Mononuclear cell (primary cell): Measurements from ENCODE around the gene CXCL16. TPM values are rescaled to one million over a fixed set of nuclear protein-coding genes. Genes with fewer than 3 reads are reported as not detected.
A peak's percentile ranks its signal among the peaks of the same experiment; 100 is the strongest.
"Not testable (repeated sequence)": the region's sequence is repeated elsewhere in the genome, so short reads cannot be mapped to it uniquely, and the experiment has no call there.

Experiments
- H3K27me3 ChIP-seq: 2 replicates; pipeline ENCODE4 v1.6.0; 2011; ENCODE audit warnings: low read length, control low read depth; ENCODE audit not compliant: insufficient read depth
- H3K4me1 ChIP-seq: 2 replicates; pipeline ENCODE4 v1.5.1; 2011; ENCODE audit warnings: mild to moderate bottlenecking, low read length, control low read depth; ENCODE audit not compliant: insufficient read depth
- H3K4me3 ChIP-seq: 2 replicates; pipeline ENCODE4 v1.5.1; 2011; ENCODE audit warnings: mild to moderate bottlenecking, low read length, moderate library complexity
- H3K9me3 ChIP-seq: 2 replicates; pipeline ENCODE4 v1.5.1; 2011; ENCODE audit warnings: low read depth, mild to moderate bottlenecking, control low read depth, low read length
- total RNA-seq: library from RNA; depleted of rRNA; stranded (reverse); fragments of >200 nt; gene quantifications from one replicate; pipeline ENCODE4 v1.2.3, GENCODE V29; 2012

The CXCL16 gene
- total RNA-seq, 1 donor = 32.6 TPM

DNA sequence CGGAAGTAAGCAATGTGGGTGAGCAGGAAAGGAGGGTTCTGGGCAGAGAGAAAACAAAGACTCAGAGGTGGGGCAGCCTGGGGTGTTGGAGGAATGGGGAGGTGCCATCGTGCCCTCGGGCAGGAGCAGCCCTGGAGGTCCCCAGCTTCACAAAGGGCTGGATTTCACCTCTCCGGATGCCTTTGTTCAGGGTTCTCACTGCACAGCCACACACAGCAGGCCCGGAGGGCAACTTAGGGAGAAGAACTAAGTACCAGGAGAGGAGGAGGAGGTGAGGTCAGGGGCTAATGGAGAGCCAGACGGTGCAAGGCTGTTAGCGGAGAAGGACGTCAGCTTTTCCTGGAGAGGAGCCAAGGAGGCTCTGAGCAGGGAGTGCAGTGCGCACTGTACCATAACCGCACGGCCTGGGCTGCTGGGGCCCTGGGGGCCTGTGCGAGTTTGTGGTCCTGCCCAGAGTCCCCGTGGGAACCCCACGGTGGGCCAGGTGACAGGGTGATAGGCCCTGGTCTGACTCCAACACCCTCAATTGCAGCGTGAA, 20.0 kb downstream of the CXCL16 start:
- peaks cover 36% of the 10 kb centered on the region for H3K4me1 ChIP-seq
- no peaks in the 10 kb centered on the region for H3K9me3 ChIP-seq
- H3K4me3 ChIP-seq = no peak overlapping the region
- H3K27me3 ChIP-seq = no peaks in the 10 kb centered on the region

DNA sequence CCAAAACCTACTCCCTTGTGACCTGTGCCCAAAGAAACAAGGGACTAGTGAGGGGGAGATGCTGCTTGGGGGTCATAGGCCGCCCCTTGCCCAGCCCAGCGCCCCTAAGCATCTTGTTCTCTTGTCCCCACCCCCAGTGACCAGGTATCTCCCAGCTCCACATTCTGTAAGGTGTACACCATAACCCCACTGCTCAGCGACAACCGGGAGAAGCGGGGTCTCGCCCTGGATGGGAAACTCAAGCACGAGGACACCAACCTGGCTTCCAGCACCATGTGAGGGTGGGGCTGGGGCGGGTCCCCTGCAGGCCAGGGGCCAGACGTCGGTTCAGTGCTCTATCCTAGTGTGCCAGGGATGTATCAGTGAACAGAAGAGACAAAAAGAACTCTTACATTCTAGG, 20.6 kb downstream of the CXCL16 start:
- Histone ChIP-seq H3K27me3 (no peaks in the 10 kb centered on the region), H3K4me1 (peaks cover 36% of the 10 kb centered on the region), H3K9me3 (no peaks in the 10 kb centered on the region), H3K4me3 (no peak overlapping the region)

DNA sequence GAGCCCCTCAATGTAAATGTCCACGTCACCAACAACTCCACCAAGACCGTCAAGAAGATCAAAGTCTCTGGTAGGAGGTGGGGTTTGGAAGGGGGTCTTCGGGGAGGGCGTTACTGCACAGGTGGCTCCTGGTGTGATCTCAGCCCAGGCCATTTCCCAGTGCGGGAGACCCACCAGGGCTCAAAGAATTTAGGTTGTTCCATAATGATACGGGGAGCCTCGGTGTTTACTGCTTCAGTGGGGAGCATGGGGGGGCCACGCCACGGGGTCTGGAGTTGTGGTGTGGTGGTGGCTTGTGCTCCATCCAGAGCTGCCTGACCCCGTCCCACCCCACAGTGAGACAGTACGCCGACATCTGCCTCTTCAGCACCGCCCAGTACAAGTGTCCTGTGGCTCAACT, 21.5 kb downstream of the CXCL16 start:
- no peak overlapping the region for H3K4me3 ChIP-seq
- H3K4me1 ChIP-seq = peaks cover 43% of the 10 kb centered on the region
- H3K27me3 ChIP-seq = no peaks in the 10 kb centered on the region
- H3K9me3 ChIP-seq = no peaks in the 10 kb centered on the region

DNA sequence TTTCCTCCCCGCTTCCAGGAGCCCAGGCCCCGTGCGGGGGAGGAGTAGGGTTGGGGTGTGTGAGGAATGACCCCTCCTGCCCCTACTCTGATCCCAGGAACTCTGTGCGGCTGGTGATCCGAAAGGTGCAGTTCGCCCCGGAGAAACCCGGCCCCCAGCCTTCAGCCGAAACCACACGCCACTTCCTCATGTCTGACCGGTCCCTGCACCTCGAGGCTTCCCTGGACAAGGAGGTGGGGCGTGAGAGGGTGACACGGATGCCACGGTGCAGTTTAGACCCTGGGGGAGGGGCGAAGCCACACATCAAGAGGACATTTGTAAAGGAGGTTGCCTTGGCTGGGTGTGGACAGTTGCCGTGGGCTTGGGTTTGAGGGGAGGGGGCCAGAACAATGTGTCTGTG, 21.9 kb downstream of the CXCL16 start:
- peaks cover 47% of the 10 kb centered on the region for H3K4me1 ChIP-seq
- no peaks in the 10 kb centered on the region for H3K9me3 ChIP-seq
- no peak overlapping the region for H3K4me3 ChIP-seq
- H3K27me3 ChIP-seq = no peaks in the 10 kb centered on the region

DNA sequence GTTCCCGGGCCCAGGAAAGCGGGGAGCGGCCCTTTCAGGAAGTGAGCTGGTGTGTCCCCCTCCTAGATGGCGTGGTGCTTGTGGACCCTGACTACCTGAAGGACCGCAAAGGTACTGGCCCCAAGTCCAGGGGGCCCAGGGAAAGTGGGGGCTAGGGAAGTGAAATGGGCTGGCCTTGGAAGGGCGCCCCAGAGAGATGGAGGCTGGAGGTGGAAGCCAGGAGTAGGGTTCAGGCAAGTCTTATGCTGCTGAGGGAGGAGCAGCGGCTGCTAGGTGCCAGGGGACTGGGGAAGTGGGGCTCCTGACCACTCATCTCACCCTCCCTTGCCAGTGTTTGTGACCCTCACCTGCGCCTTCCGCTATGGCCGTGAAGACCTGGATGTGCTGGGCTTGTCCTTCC, 23.6 kb downstream of the CXCL16 start:
- H3K9me3 ChIP-seq = no peaks in the 10 kb centered on the region
- H3K4me3 ChIP-seq = no peak overlapping the region
- no peaks in the 10 kb centered on the region for H3K27me3 ChIP-seq
- peaks cover 65% of the 10 kb centered on the region for H3K4me1 ChIP-seq

DNA sequence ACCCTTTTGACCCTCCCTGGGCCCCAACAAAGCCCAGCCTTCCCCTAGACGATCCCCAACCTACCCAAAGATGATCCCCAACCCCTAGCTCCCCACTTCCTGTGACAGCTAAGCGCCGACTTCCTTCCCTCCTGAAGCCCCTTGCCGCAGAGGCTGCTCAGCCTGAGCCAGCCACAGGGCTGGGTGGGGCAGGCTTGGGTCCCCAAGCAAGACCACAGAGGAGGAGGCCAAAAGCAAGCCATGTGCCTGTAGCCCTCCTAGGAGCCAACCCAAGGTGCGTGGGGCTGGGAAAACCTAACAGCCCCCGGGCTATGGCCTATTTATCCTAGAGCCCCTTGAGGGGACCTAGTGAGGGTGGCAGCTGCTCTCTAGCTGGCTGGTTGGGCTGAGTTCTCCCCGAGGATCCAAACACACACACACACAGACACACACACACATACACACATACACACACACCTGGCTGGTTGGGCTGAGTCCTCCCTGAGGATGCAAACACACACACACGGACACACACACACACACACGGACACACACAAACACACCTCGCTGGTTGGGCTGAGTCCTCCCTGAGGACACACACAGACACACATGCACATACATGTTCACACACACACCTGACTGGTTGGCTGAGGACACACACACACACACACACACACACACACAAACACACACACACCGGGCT, 24.5 kb downstream of the CXCL16 start:
- H3K4me1 ChIP-seq = peaks cover 65% of the 10 kb centered on the region
- H3K9me3 ChIP-seq = no peaks in the 10 kb centered on the region
- H3K4me3 ChIP-seq = no peak overlapping the region
- no peaks in the 10 kb centered on the region for H3K27me3 ChIP-seq

DNA sequence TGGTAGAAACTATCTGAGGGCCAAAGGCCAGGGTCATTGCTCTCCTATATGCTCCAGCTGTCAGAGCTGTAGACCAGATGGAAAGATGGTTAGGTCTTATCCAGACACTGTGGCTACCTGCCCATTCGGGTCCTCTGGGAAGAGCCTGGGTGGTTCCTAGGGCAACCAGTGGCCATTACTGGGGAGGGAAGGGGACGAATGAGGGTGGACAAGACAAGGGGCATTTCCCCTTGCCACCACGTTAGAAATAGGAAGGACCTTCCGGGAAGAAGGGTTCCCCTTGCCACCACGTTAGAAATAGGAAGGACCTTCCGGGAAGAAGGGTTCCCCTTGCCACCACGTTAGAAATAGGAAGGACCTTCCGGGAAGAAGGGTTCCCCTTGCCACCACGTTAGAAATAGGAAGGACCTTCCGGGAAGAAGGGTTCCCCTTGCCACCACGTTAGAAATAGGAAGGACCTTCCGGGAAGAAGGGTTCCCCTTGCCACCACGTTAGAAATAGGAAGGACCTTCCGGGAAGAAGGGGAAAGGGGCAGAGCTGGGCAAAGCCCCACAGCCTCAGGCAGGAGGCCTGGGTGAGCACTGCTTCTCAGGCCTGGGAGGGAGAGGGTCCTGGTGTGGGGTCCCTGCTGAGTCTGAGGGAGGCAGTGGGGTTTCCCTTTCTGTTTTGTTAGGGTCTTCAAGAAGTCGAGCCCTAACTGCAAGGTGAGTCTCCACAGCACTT, 25.2 kb downstream of the CXCL16 start:
- H3K4me1 ChIP-seq = peaks cover 69% of the 10 kb centered on the region
- not testable (repeated sequence) for H3K9me3 ChIP-seq, H3K27me3 ChIP-seq, H3K4me3 ChIP-seq

DNA sequence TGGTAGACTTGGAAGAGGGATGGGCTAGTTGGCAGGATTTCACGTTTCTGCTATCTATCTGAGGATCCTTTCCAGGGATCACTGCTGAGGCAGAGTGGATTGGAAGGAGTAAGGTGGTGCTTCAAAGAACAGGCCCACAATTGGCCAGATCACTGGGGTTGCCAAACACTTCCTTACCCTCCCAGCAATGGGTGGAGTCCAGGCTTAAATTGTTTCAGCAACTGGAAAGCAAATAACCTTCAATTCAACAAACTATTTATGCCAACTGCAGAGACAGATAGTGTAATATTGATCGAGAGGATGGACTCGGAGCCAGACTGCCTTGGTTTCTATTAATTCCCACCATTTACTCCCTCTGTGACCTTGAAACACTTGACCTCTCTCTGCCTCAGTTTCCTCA, 27.2 kb downstream of the CXCL16 start:
- peak overlapping the region; percentile 93 for H3K4me3 ChIP-seq

DNA sequence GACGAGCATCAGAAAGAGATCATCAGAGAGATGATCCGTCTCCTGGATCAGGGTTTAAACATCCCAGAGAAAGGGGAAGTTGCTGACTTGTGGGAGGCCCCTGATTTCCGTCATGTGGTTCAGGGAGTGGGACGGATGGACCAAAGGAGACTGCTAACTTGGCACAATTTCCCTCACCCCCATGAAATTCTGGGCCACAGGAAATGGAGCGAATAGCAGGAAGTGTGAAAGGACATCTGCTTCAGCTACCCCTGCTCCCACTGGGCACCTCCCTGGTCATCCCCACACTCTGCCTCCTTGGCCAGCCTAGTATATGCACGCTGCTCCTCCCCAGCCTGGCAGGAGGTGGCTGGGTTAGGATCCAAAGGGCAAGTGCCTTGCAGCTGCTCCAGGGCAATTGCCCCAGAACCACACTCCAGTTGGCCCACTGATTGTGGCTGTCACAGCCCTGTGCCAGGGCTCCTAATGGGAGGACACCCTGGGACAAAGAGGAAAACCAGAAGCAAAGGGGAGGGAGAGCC, 28.0 kb downstream of the CXCL16 start:
- Histone ChIP-seq H3K4me1 (peaks cover 59% of the 10 kb centered on the region), H3K27me3 (no peaks in the 10 kb centered on the region), H3K9me3 (no peaks in the 10 kb centered on the region), H3K4me3 (peak overlapping the region; percentile 93)

More for the DNA sequence above, 27.2 kb downstream of the CXCL16 start:
- Histone ChIP-seq H3K27me3 (no peaks in the 10 kb centered on the region), H3K4me1 (peaks cover 65% of the 10 kb centered on the region), H3K9me3 (no peaks in the 10 kb centered on the region)

DNA sequence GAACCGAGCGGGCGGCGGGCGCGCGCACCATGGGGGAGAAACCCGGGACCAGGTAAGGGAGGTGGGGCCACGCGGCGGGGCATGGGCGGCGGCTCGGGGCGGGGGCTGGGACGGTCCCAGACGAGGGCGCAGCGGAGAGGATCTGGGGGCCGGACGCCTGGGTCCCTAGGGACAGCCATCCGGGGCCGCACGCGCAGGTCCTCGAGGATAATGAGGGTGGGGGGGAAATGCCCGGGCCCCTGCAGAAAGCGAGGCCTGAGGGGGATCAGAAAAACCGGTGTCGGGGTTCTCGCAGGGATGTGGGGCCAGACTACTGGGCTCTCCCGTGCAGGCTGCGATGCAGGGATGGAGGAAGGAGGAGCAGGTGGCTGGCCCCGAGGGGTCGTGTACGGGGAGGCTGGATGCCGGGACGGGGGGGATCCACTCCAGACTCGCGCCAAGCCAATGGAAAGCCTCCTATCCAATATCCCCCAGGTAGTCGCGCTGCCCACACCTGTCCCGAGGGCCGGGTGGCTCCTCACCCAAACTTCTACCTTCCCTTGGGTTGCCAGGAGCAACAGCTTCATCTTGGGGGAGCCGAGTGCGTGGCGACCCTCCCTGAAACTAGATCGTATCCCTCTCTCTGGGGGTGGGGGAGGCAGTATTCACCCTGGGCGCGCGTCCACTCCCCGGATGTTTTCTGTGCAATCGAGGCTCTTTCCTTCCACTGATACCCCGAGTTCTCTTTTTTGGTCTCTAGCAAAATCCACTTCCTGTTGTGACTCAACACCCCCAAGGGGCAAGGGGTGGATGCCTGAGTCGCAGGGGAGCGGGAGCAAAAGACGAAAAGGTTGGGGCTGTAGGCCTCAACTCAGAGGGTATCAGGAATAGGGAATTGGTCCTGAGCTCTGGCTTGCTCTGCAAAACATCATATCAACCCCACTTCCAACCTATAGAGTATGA, 28.8 kb downstream of the CXCL16 start:
- H3K4me1 ChIP-seq = peaks cover 56% of the 10 kb centered on the region
- peak overlapping the region; percentile 93 for H3K4me3 ChIP-seq
- H3K27me3 ChIP-seq = no peaks in the 10 kb centered on the region
- H3K9me3 ChIP-seq = no peaks in the 10 kb centered on the region

DNA sequence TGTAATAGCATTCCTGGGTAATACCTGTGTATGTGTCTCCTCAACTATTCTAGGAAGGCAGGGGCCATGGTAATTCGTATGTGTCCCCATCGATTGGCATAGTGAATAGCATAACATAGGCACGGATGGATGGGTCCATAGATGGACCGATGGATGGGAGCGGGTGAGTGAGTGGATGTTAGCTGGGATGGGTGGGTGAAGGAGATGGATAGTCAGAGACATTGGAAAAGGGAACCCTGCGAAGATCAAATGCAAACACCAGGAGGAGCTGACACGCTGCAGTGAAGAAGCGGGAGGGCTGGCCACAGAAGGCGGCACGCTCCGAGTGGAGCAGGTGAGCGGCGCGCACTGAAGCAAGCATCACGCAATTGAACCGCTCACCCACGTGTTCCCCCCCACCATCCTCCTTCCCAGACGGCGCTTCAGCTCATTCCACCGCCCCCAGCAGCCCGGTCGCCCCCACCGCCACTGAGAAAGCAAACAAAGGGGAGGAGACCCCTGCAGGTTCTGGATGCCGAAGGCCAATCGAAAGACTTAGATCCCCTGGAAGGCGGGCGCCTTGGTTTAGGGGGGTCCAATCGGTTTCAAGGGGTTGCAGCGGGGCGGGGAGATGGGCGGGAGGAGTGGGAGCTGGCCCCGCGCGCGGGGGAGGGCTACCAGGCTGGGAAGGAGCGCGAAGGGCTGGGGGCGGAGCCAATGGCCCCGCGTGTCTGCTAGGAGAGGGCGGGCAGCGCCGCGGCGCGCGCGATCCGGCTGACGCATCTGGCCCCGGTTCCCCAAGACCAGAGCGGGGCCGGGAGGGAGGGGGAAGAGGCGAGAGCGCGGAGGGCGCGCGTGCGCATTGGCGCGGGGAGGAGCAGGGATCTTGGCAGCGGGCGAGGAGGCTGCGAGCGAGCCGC, 29.7 kb downstream of the CXCL16 start, which contains the start of gene ARRB2:
ARRB2 (plus strand) TSS at position 839 of the 899 bp plus-strand sequence. CDS start 90 bp downstream, outside the sequence.
- no peaks in the 10 kb centered on the region for H3K9me3 ChIP-seq
- peaks cover 47% of the 10 kb centered on the region for H3K4me1 ChIP-seq
- peak within 1 kb of the TSS; percentile 93 for H3K4me3 ChIP-seq
- H3K27me3 ChIP-seq = no peaks in the 10 kb centered on the region

DNA sequence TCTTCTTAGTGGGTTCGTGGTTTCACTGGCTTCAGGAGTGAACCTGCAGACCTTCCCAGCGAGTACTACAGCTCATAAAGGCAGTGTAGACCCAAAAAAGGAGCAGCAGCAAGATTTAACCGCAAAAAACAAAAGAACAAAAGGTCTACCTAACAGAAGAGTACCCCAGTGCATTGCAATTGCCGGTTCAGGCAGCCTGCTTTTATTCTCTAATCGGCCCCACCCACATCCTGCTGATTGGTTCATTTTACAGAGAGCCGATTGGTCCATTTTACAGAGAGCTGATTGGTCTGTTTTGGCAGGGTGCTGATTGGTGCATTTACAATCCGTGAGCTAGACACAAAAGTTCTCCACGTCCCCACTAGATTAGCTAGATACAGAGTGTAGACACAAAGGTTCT, 31.3 kb downstream of the CXCL16 start:
- no peaks in the 10 kb centered on the region for H3K9me3 ChIP-seq
- H3K4me1 ChIP-seq = peaks cover 41% of the 10 kb centered on the region
- no peaks in the 10 kb centered on the region for H3K27me3 ChIP-seq
- H3K4me3 ChIP-seq = no peak overlapping the region

DNA sequence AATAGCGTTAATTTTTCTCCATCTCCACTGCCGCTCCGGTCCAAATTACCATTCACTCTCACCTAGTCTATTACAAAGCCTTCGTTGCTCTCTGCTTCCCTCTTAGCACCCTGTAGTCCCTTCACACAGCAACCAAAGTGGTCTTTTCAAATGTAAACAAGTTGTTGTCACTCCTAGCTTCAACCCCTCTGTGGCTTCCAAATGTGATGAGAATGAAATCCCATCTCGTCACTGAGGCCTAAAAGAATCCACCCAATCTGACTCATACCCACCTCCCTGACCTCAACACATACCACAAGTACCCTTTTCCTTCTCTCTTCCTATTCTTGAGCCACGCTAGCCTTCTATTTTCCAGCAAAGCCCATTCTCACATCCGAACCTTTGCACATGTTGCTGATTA, 33.6 kb downstream of the CXCL16 start:
- H3K27me3 ChIP-seq = no peaks in the 10 kb centered on the region
- no peak overlapping the region for H3K4me3 ChIP-seq
- peaks cover 32% of the 10 kb centered on the region for H3K4me1 ChIP-seq
- no peaks in the 10 kb centered on the region for H3K9me3 ChIP-seq

DNA sequence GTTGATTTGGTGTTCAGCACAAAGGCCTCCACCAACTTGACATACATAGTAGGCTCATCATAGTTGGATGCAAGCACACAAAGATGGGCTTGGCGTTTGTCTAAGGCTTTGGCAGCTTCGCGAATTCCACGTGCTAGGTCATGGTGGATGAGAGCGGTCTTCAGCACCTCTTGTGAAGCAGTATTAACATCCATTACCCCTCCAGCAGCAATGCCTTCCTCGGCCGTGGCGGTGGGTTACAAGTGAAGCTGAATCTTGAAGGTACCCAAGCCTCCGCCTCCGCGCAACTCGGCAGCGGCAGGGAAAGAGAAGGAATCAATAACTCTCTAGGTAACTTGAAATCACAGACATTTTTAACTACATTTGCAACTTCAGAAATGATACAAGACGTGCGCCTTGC, 34.7 kb downstream of the CXCL16 start:
- H3K27me3 ChIP-seq = no peaks in the 10 kb centered on the region
- no peak overlapping the region for H3K4me3 ChIP-seq
- no peaks in the 10 kb centered on the region for H3K9me3 ChIP-seq
- H3K4me1 ChIP-seq = peaks cover 31% of the 10 kb centered on the region
